MG63 (cell line): ENCODE data around the gene TMEM176A. TPM values are rescaled to one million over a fixed set of nuclear protein-coding genes. Genes with fewer than 3 reads are reported as not detected.

Source experiments
- DNase-seq: peaks from one replicate; pipeline ENCODE4 v3.0.0-alpha.2; 2020
- H3K27me3 ChIP-seq: fragments of 250-450 bp; sonication (Bioruptor Pico); 2 replicates; pipeline ENCODE4 v1.5.1; 2020; ENCODE audit warnings: mild to moderate bottlenecking, moderate library complexity
- H3K36me3 ChIP-seq: fragments of 250-450 bp; sonication (Bioruptor Pico); 2 replicates; pipeline ENCODE4 v1.5.1; 2020; ENCODE audit warnings: mild to moderate bottlenecking, moderate library complexity
- H3K4me3 ChIP-seq: fragments of 250-450 bp; sonication (Bioruptor Pico); 2 replicates; pipeline ENCODE4 v1.5.1; 2020; ENCODE audit warnings: mild to moderate bottlenecking, moderate library complexity
- H3K9me3 ChIP-seq: fragments of 250-450 bp; sonication (Bioruptor Pico); 2 replicates; pipeline ENCODE4 v1.5.1; 2020; ENCODE audit warnings: mild to moderate bottlenecking, moderate library complexity
- total RNA-seq: library from RNA; depleted of rRNA; stranded (reverse); fragments of >200 nt; shearing (Covaris generic); gene quantifications from 2 replicates; pipeline ENCODE4 v1.2.3, GENCODE V29; 2014; ENCODE audit warnings: low replicate concordance; rRNA removed

The TMEM176A gene
- total RNA-seq, 1 experiment from 2014 or later = not detected

GRCh38 chr7:150850273-150850672, 49.7 kb downstream of the TMEM176A start:
- Histone ChIP-seq H3K4me3 (no peak overlapping the region), H3K36me3 (no peaks in the 10 kb centered on the region), H3K9me3 (no peaks in the 10 kb centered on the region)

GRCh38 chr7:150851492-150852370, 51.2 kb downstream of the TMEM176A start:
- Histone ChIP-seq H3K27me3 (no peaks in the 10 kb centered on the region), H3K4me3 (no peak overlapping the region), H3K9me3 (no peaks in the 10 kb centered on the region), H3K36me3 (no peaks in the 10 kb centered on the region)
- no peak for DNase-seq

More at GRCh38 chr7:150850273-150850672, 49.7 kb downstream of the TMEM176A start:
- DNase-seq = no peak
- no peaks in the 10 kb centered on the region for H3K27me3 ChIP-seq

- no peaks in the 10 kb centered on the region for H3K9me3 ChIP-seq
- H3K27me3 ChIP-seq = no peaks in the 10 kb centered on the region
- H3K36me3 ChIP-seq = no peaks in the 10 kb centered on the region
- no peak within 1 kb of the TSS for H3K4me3 ChIP-seq
- no peak for DNase-seq
Measured at GRCh38 chr7:150852371-150852905, 51.9 kb downstream of the TMEM176A start, which contains the start of gene AOC1. Gene AOC1, plus strand, starts transcription at chr7:150852517. Its CDS starts 3,954 bp downstream, at chr7:150856471.

- DNase-seq = no peak
- Histone ChIP-seq H3K4me3 (no peak overlapping the region), H3K9me3 (no peaks in the 10 kb centered on the region), H3K27me3 (no peaks in the 10 kb centered on the region), H3K36me3 (no peaks in the 10 kb centered on the region)
Measured at GRCh38 chr7:150854066-150855000, 53.8 kb downstream of the TMEM176A start.

Other genes with a start within 250 kb of the TMEM176A start
- gene GIMAP4, start 233.4 kb upstream of the TMEM176A start, total RNA-seq = not detected in 2 replicates
- not detected in 2 replicates for gene GIMAP6, start 168.4 kb upstream of the TMEM176A start, total RNA-seq
- gene GIMAP2, start 115.1 kb upstream of the TMEM176A start, total RNA-seq = 3.1 and 8.3 TPM in 2 replicates
- gene GIMAP1, start 84.2 kb upstream of the TMEM176A start, total RNA-seq = not detected in 2 replicates
- gene GIMAP5, start 63.4 kb upstream of the TMEM176A start, total RNA-seq = not detected in 2 replicates
- gene TMEM176B, start 405 bp upstream of the TMEM176A start, total RNA-seq = 0.23 TPM in 1 of 2 replicates, not detected in the other
- gene AOC1, start 51.7 kb downstream of the TMEM176A start, total RNA-seq = not detected in 2 replicates
- gene KCNH2, start 177.6 kb downstream of the TMEM176A start, total RNA-seq = 0.33 TPM in 1 of 2 replicates, not detected in the other
- 0.20 TPM in 1 of 2 replicates, not detected in the other for gene NOS3, start 190.2 kb downstream of the TMEM176A start, total RNA-seq
- gene ATG9B, start 223.7 kb downstream of the TMEM176A start, total RNA-seq = not detected in 2 replicates
- gene ABCB8, start 227.7 kb downstream of the TMEM176A start, total RNA-seq = 14.4 and 22.4 TPM in 2 replicates
- 0.76 TPM in 1 of 2 replicates, not detected in the other for gene ASIC3, start 247.8 kb downstream of the TMEM176A start, total RNA-seq